OCI-LY3 (cell line): ENCODE data around the gene FAM234A.

Experiments used
- EZH2phosphoT487 ChIP-seq: fragments of 200-600 bp; shearing (Covaris generic); IDR thresholded peaks from 2 replicates; pipeline ENCODE4 v1.6.1; 2018; ENCODE audit warnings: antibody characterized with exemption, mixed run types, low read depth
- TF ChIP-seq, protein P1 (sequence below): fragments of 200-600, 300-600 bp; sonication (generic); IDR thresholded peaks from 2 replicates; pipeline ENCODE4 v1.5.1; 2014; ENCODE audit warnings: antibody characterized with exemption, low read length, low read depth

DNA sequence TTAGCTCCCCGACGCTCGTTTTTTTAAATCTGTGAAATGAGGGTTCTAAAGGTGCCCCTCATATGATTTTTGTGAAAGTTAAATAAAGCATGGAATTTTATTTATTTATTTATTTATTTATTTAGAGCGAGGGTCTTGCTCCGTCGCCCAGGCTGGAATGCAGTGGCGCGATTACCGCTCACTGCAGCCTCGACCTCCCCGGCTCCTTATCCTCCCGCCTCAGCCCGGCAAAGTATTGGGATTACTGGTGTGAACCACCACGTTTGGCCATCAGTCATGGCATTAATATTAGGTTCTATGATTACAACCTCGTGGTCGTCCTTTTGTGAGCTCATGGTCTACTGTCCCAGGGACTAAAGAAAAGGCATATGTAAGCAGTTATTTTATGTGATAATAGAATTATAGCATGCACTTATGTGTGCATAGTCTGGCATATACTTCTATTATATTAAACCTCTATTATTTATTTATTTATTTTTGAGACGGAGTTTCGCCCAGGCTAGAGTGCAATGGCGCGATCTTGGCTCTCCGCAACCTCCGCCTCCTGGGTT, 4.8 kb upstream of the FAM234A start:
- TF ChIP-seq, protein P1, sequence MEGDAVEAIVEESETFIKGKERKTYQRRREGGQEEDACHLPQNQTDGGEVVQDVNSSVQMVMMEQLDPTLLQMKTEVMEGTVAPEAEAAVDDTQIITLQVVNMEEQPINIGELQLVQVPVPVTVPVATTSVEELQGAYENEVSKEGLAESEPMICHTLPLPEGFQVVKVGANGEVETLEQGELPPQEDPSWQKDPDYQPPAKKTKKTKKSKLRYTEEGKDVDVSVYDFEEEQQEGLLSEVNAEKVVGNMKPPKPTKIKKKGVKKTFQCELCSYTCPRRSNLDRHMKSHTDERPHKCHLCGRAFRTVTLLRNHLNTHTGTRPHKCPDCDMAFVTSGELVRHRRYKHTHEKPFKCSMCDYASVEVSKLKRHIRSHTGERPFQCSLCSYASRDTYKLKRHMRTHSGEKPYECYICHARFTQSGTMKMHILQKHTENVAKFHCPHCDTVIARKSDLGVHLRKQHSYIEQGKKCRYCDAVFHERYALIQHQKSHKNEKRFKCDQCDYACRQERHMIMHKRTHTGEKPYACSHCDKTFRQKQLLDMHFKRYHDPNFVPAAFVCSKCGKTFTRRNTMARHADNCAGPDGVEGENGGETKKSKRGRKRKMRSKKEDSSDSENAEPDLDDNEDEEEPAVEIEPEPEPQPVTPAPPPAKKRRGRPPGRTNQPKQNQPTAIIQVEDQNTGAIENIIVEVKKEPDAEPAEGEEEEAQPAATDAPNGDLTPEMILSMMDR: no peak
- no peak for TF ChIP-seq EZH2phosphoT487
